ENCODE data around the gene RHOG. TPM values are rescaled to one million over a fixed set of nuclear protein-coding genes. Genes with fewer than 3 reads are reported as not detected.

RHOG gene
- total and polyA plus RNA-seq, 9 of the 15 experiments (the other 6 are each of a cell fraction or from before 2014, with no cell fraction given): 22.6 to 162 (median 80.3) TPM

DNA sequence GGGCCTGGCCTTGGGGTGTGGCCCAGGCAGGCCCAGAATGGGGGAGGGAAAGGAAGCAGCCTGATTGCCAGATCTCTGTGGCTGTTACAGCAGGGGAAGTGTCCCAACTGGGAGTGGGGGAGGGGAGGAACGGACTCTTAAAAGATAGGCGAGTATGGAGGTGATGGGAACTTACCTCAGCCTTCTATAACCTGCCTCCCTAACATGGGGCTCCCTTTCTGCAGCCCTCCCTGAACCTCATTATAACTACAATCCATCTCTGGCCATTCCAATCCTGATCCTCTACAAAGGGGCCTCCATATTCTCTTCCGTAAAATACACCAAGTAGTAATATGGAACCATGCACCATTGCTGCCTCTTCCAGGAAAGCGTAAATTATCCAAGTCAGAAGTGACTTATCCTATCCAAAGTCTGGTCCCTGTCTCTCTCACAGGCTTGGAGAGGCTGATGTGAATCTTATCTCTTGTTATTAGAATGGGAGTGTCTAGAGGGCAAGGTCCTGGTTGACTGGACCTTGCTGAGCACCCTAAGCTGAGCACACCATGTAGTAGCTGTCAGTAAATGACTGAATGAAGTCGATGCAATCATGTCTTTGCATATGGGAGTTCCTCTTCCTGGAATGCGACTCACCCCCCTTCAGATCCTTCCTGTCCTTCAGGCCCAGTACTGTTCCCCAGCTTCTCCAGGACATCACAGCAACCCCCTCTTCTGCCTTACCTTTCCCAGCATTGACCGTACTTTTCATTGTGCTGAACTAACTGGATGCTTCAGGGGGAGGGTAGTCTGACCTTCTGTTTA is 5.9 kb downstream of the RHOG start (continued):
- TF ChIP-seq, protein P1, sequence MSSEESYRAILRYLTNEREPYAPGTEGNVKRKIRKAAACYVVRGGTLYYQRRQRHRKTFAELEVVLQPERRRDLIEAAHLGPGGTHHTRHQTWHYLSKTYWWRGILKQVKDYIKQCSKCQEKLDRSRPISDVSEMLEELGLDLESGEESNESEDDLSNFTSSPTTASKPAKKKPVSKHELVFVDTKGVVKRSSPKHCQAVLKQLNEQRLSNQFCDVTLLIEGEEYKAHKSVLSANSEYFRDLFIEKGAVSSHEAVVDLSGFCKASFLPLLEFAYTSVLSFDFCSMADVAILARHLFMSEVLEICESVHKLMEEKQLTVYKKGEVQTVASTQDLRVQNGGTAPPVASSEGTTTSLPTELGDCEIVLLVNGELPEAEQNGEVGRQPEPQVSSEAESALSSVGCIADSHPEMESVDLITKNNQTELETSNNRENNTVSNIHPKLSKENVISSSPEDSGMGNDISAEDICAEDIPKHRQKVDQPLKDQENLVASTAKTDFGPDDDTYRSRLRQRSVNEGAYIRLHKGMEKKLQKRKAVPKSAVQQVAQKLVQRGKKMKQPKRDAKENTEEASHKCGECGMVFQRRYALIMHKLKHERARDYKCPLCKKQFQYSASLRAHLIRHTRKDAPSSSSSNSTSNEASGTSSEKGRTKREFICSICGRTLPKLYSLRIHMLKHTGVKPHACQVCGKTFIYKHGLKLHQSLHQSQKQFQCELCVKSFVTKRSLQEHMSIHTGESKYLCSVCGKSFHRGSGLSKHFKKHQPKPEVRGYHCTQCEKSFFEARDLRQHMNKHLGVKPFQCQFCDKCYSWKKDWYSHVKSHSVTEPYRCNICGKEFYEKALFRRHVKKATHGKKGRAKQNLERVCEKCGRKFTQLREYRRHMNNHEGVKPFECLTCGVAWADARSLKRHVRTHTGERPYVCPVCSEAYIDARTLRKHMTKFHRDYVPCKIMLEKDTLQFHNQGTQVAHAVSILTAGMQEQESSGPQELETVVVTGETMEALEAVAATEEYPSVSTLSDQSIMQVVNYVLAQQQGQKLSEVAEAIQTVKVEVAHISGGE (CRISPR knock-in tag; IDR thresholded peaks at IDR 0.05): peak in 1 of 3 experiments; percentile 57; a peak in 1 of 6 replicates
- TF ChIP-seq TAF7 (tag; IDR thresholded peaks at IDR 0.05): no peak
- TF ChIP-seq MCM5 (IDR thresholded peaks at IDR 0.05; ENCODE audit: low read depth): no peak
- no peak for TF ChIP-seq ATF1 (CRISPR knock-in tag; IDR thresholded peaks at IDR 0.05)
- TF ChIP-seq ATF1 (tag; IDR thresholded peaks at IDR 0.05): peak; percentile 65; the same call in 1 of the 2 replicates
- no peak for TF ChIP-seq TEAD2 (tag; IDR thresholded peaks at IDR 0.05)
- peak in 2 of 3 experiments; percentile 33 to 62 for TF ChIP-seq YY1 (IDR thresholded peaks at IDR 0.05; ENCODE audit: borderline replicate concordance in 1 of 3, control insufficient read depth in 1 of 3, extremely low read depth in 1 of 3, insufficient read depth in 3 of 3, insufficient read length in 1 of 3, insufficient replicate concordance in 2 of 3, low read depth in 1 of 3, low read length in 2 of 3)
- TF ChIP-seq, protein P2, sequence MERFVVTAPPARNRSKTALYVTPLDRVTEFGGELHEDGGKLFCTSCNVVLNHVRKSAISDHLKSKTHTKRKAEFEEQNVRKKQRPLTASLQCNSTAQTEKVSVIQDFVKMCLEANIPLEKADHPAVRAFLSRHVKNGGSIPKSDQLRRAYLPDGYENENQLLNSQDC (CRISPR knock-in tag; IDR thresholded peaks at IDR 0.05): no peak
- no peak for TF ChIP-seq ZNF140 (CRISPR knock-in tag; IDR thresholded peaks at IDR 0.05)
- TF ChIP-seq ETV1 (tag; conservative IDR thresholded peaks at IDR 0.05; ENCODE audit: low read depth): peak; percentile 95
- no peak for TF ChIP-seq SREBF2 (CRISPR knock-in tag; IDR thresholded peaks at IDR 0.05)
- TF ChIP-seq SIRT6 (IDR thresholded peaks at IDR 0.05; ENCODE audit: low read depth, low read length): no peak
- no peak for TF ChIP-seq ZBTB8A (IDR thresholded peaks at IDR 0.05; ENCODE audit: partially characterized antibody)
- peak; percentile 28; the same call in 1 of the 2 replicates for TF ChIP-seq HCFC1 (IDR thresholded peaks at IDR 0.05; ENCODE audit: low read depth, low read length)
- no peak for TF ChIP-seq DMBX1 (CRISPR knock-in tag; IDR thresholded peaks at IDR 0.05; ENCODE audit: borderline replicate concordance)
- TF ChIP-seq, protein P3, sequence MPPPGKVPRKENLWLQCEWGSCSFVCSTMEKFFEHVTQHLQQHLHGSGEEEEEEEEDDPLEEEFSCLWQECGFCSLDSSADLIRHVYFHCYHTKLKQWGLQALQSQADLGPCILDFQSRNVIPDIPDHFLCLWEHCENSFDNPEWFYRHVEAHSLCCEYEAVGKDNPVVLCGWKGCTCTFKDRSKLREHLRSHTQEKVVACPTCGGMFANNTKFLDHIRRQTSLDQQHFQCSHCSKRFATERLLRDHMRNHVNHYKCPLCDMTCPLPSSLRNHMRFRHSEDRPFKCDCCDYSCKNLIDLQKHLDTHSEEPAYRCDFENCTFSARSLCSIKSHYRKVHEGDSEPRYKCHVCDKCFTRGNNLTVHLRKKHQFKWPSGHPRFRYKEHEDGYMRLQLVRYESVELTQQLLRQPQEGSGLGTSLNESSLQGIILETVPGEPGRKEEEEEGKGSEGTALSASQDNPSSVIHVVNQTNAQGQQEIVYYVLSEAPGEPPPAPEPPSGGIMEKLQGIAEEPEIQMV (tag; conservative IDR thresholded peaks at IDR 0.05; ENCODE audit: low read depth): 0 out of 2 replicates have a peak, but pooled peaks have one; percentile 23
- no peak; the same call in 1 of the 2 replicates for TF ChIP-seq NFE2 (IDR thresholded peaks at IDR 0.05; ENCODE audit: low read depth)
- no peak for TF ChIP-seq SREBF1 (IDR thresholded peaks at IDR 0.05; ENCODE audit: borderline replicate concordance, low read depth, low read length)
- TF ChIP-seq PHTF2 (CRISPR knock-in tag; IDR thresholded peaks at IDR 0.05): no peak
- TF ChIP-seq RFX5 (IDR thresholded peaks at IDR 0.05; ENCODE audit: low read depth, low read length): 0 out of 2 replicates have a peak, but pooled peaks have one; percentile 19

All from K562 (cell line).